T-helper 9 cell (primary cell): ENCODE results near the gene CLSTN2.

Experiments
- DNase-seq: peaks from one replicate; pipeline ENCODE4 v3.0.0-alpha.2; 2020

The CLSTN2 gene

GRCh38 chr3:140007911-140008869 lies 73.2 kb downstream of the CLSTN2 start:
- DNase-seq = no peak

GRCh38 chr3:140010391-140010790 lies 75.4 kb downstream of the CLSTN2 start:
- no peak for DNase-seq

GRCh38 chr3:140011086-140011485 lies 76.1 kb downstream of the CLSTN2 start:
- no peak for DNase-seq

- DNase-seq = no peak
Observed at GRCh38 chr3:140011611-140012277, 76.8 kb downstream of the CLSTN2 start.

- no peak for DNase-seq
Observed at GRCh38 chr3:140013220-140013619, 78.2 kb downstream of the CLSTN2 start.

- DNase-seq = no peak
Observed at GRCh38 chr3:140014831-140015495, 80.0 kb downstream of the CLSTN2 start.

GRCh38 chr3:140015741-140016140 lies 80.8 kb downstream of the CLSTN2 start:
- DNase-seq = no peak

- no peak for DNase-seq
Observed at GRCh38 chr3:140018556-140018955, 83.6 kb downstream of the CLSTN2 start.

- DNase-seq = no peak
Observed at GRCh38 chr3:140019946-140020345, 85.0 kb downstream of the CLSTN2 start.

- DNase-seq = no peak
Observed at GRCh38 chr3:140020541-140020940, 85.6 kb downstream of the CLSTN2 start.

GRCh38 chr3:140021269-140021668 lies 86.3 kb downstream of the CLSTN2 start:
- DNase-seq = no peak

- no peak for DNase-seq
Observed at GRCh38 chr3:140022066-140022770, 87.2 kb downstream of the CLSTN2 start.

GRCh38 chr3:140023616-140024530 lies 88.9 kb downstream of the CLSTN2 start:
- DNase-seq = no peak

GRCh38 chr3:140031170-140031569 lies 96.2 kb downstream of the CLSTN2 start:
- DNase-seq = no peak

- no peak for DNase-seq
Observed at GRCh38 chr3:140034058-140034457, 99.1 kb downstream of the CLSTN2 start.

- no peak for DNase-seq
Observed at GRCh38 chr3:140035871-140036270, 100.9 kb downstream of the CLSTN2 start.

- no peak for DNase-seq
Observed at GRCh38 chr3:140050396-140050795, 115.4 kb downstream of the CLSTN2 start.

- DNase-seq = no peak
Observed at GRCh38 chr3:140051019-140051957, 116.3 kb downstream of the CLSTN2 start.

- no peak for DNase-seq
Observed at GRCh38 chr3:140052771-140053702, 118.1 kb downstream of the CLSTN2 start.
